Cardiac fibroblast (primary cell): Measurements from ENCODE around the gene NAT9.

Source experiments
- DNase-seq, 2 donors: peaks; one replicate each; pipeline versions ENCODE4 v3.0.0 to v3.0.0-alpha.2; 2010; ENCODE audit warnings: low read depth in 2 of 2
- H3K4me3 ChIP-seq, 2 donors: replicated peaks in 1 of 2; 1 replicate in 1 of 2; 2 replicates in 1 of 2; pipeline ENCODE4 v1.5.1; 2011; ENCODE audit warnings: low read depth in 2 of 2, low read length in 2 of 2, mild to moderate bottlenecking in 2 of 2, moderate library complexity in 1 of 2
- CTCF ChIP-seq: IDR thresholded peaks from one replicate; pipeline ENCODE4 v1.5.1; 2011; ENCODE audit warnings: low read depth, mild to moderate bottlenecking, low read length, inconsistent platforms

The NAT9 gene

GRCh38 chr17:74748529-74749278 lies 27.4 kb downstream of the NAT9 start, which contains the start of gene NHERF1:
TSS of gene NHERF1 (plus strand) at chr17:74748628. CDS start at chr17:74748847, 219 bp downstream.
- H3K4me3 ChIP-seq: peak within 1 kb of the TSS; percentile 77 to 78
- TF ChIP-seq CTCF: no peak
- peak; percentile 83 to 93 for DNase-seq

- DNase-seq: no peak
- peak overlapping the region; percentile 43 to 57 for H3K4me3 ChIP-seq
- TF ChIP-seq CTCF: no peak
These were observed 27.9 kb downstream of the NAT9 start for GRCh38 chr17:74748279-74748528.

- DNase-seq: peak in 1 of 2 donors; percentile 33
- no peak overlapping the region for H3K4me3 ChIP-seq
- TF ChIP-seq CTCF: no peak
These were observed 29.2 kb downstream of the NAT9 start for GRCh38 chr17:74746922-74747321.

GRCh38 chr17:74746376-74746775 lies 29.8 kb downstream of the NAT9 start:
- peak in 1 of 2 donors; percentile 39 for DNase-seq
- TF ChIP-seq CTCF: no peak
- no peak overlapping the region for H3K4me3 ChIP-seq

GRCh38 chr17:74745548-74746177 lies 30.5 kb downstream of the NAT9 start:
- no peak for DNase-seq
- no peak overlapping the region for H3K4me3 ChIP-seq
- TF ChIP-seq CTCF: no peak

- DNase-seq: peak; percentile 73 to 75
- H3K4me3 ChIP-seq: peak overlapping the region in 1 of 2 donors; percentile 19
- TF ChIP-seq CTCF: peak; percentile 100
These were observed 31.2 kb downstream of the NAT9 start for GRCh38 chr17:74744714-74745547.
